K562 (cell line): ENCODE results near the gene PLEKHM1. TPM values are rescaled to one million over a fixed set of nuclear protein-coding genes. Genes with fewer than 3 reads are reported as not detected.

Experiments used
- BHLHE40 ChIP-seq: IDR thresholded peaks from 2 replicates; pipeline ENCODE4 v1.6.1; 2011; ENCODE audit warnings: low read length, improper control_type of control experiment
- BMI1 ChIP-seq: fragments of 150-350 bp; IDR thresholded peaks from 2 replicates; pipeline ENCODE4 v1.6.1; 2014; ENCODE audit warnings: low read length
- BRF2 ChIP-seq: IDR thresholded peaks from 3 replicates; pipeline ENCODE4 v1.6.1; 2011; ENCODE audit warnings: borderline replicate concordance, mild to moderate bottlenecking; ENCODE audit not compliant: insufficient read length, insufficient read depth
- E2F6 ChIP-seq, 2 experiments: IDR thresholded peaks; 2 replicates each; pipeline ENCODE4 v1.6.1; 2011; ENCODE audit warnings: borderline replicate concordance in 1 of 2, control low read depth in 1 of 2, low read depth in 1 of 2, low read length in 1 of 2, mild to moderate bottlenecking in 1 of 2, mixed read lengths in 1 of 2, moderate library complexity in 1 of 2; ENCODE audit not compliant: insufficient read depth in 1 of 2, insufficient read length in 1 of 2, poor library complexity in 1 of 2, severe bottlenecking in 1 of 2; ENCODE audit errors: extremely low read depth in 1 of 2
- HDAC1 ChIP-seq, 2 experiments: fragments of 450-650 bp; IDR thresholded peaks; 2 replicates each; pipeline ENCODE4 v1.6.1; 2016 to 2017; ENCODE audit warnings: inconsistent platforms in 1 of 2, mild to moderate bottlenecking in 1 of 2, moderate library complexity in 1 of 2
- MNT ChIP-seq, 2 experiments: fragments of 450-650 bp; conservative IDR thresholded peaks; 2 replicates each; pipeline ENCODE4 v1.6.1; 2017; ENCODE audit warnings: mild to moderate bottlenecking in 2 of 2, moderate library complexity in 2 of 2
- RFX1 ChIP-seq: fragments of 450-650 bp; IDR thresholded peaks from 2 replicates; pipeline ENCODE4 v1.6.1; 2016; ENCODE audit warnings: mild to moderate bottlenecking, moderate library complexity
- USF1 ChIP-seq: sonication (generic); formaldehyde crosslinking; IDR thresholded peaks from 2 replicates; pipeline ENCODE4 v1.9.0; 2022; ENCODE audit warnings: mild to moderate bottlenecking, missing genetic modification reagents
- ZBTB7A ChIP-seq: IDR thresholded peaks from 2 replicates; pipeline ENCODE4 v1.6.1; 2011; ENCODE audit warnings: low read depth, mild to moderate bottlenecking, low read length, moderate library complexity, borderline replicate concordance; ENCODE audit not compliant: control insufficient read depth
- polyA plus RNA-seq, 8 experiments: library from polyadenylated mRNA; depleted of rRNA in 4 of 8; stranded (reverse) in 5 of 8; unstranded in 3 of 8; fragments of >200 nt; fragmentation: Nextera tagmentation in 2 of 8; fragmentation: Illumina TruSeq in 1 of 8; extraction: Ambion mirVana in 2 of 8; extraction: Trizol in 1 of 8; gene quantifications; 2 replicates each; pipeline versions ENCODE4 v1.2.1 to v1.2.3, GENCODE V29; 2011 to 2014; ENCODE audit warnings: inconsistent platforms in 1 of 8, missing spikeins in 1 of 8
- total RNA-seq, 7 experiments: library from RNA; depleted of rRNA in 6 of 7; stranded (reverse); fragments of >200 nt in 6 of 7; fragmentation: Illumina TruSeq in 2 of 7; extraction: Trizol in 2 of 7; gene quantifications; 2 replicates each; pipeline versions ENCODE4 v1.2.1 to v1.2.3, GENCODE V29; 2011 to 2021; ENCODE audit warnings: low replicate concordance in 1 of 7

PLEKHM1 gene
- total and polyA plus RNA-seq, 9 of the 15 experiments (the other 6 are each of a cell fraction or from before 2014, with no cell fraction given), result 0.13 to 23.3 (median 5.7) TPM

- TF ChIP-seq ZBTB7A (peak; percentile 69), MNT (conservative IDR thresholded peaks at IDR 0.05) (peak in 1 of 2 experiments; percentile 68; a peak in 3 of 4 replicates), BHLHE40 (peak; percentile 14; the same call in 1 of the 2 replicates), BRF2 (no peak), E2F6 (IDR thresholded peaks at IDR 0.05; ENCODE audit: borderline replicate concordance in 1 of 2, extremely low read depth in 1 of 2, insufficient read depth in 1 of 2, insufficient read length in 1 of 2, low read depth in 1 of 2, low read length in 1 of 2, poor library complexity in 1 of 2, severe bottlenecking in 1 of 2) (peak in 1 of 2 experiments; percentile 17), BMI1 (no peak), RFX1 (no peak), HDAC1 (IDR thresholded peaks at IDR 0.05) (peak in 1 of 2 experiments; percentile 80; a peak in 1 of 4 replicates), USF1 (CRISPR knock-in tag) (no peak)
Observed at GRCh38 chr17:45394913-45395568, 95.5 kb downstream of the PLEKHM1 start (continued).
